Stimulated activated naive CD8-positive, alpha-beta T cell treated with anti-CD3 and anti-CD28 coated beads, Interleukin-15, Interleukin-2, amounts not matched to agents 100 ng/mL and 50 ng/mL, for 24 hours (primary cell): ENCODE results near the gene FN3KRP.

Source experiments
- H3K27ac Mint-ChIP-seq: one replicate; pipeline ENCODE4 v1.8.0; 2021; ENCODE audit warnings: mild to moderate bottlenecking, mixed read lengths
- H3K27me3 Mint-ChIP-seq: one replicate; pipeline ENCODE4 v1.8.0; 2021; ENCODE audit warnings: mixed read lengths
- H3K36me3 Mint-ChIP-seq: one replicate; pipeline ENCODE4 v1.8.0; 2021; ENCODE audit warnings: low read depth, mixed read lengths
- H3K4me1 Mint-ChIP-seq: one replicate; pipeline ENCODE4 v1.8.0; 2021; ENCODE audit warnings: low read depth, mixed read lengths
- H3K4me3 Mint-ChIP-seq: one replicate; pipeline ENCODE4 v1.8.0; 2021; ENCODE audit warnings: mild to moderate bottlenecking, mixed read lengths
- H3K9me3 Mint-ChIP-seq: one replicate; pipeline ENCODE4 v1.8.0; 2021; ENCODE audit warnings: mixed read lengths

Gene FN3KRP

GRCh38 chr17:82697808-82698064 is 18.8 kb upstream of the FN3KRP start:
- Mint-ChIP-seq H3K27me3 (no peaks in the 10 kb centered on the region), H3K27ac (no peak overlapping the region), H3K36me3 (peaks cover 5% of the 10 kb centered on the region), H3K4me1 (peaks cover 6% of the 10 kb centered on the region), H3K9me3 (peaks cover 10% of the 10 kb centered on the region), H3K4me3 (peak overlapping the region; percentile 17)

GRCh38 chr17:82698065-82698973 is 18.2 kb upstream of the FN3KRP start, which contains the start of gene RAB40B:
Gene RAB40B, minus strand, starts transcription at chr17:82698698. Its CDS starts 102 bp downstream, at chr17:82698596.
- H3K9me3 Mint-ChIP-seq = peaks cover 10% of the 10 kb centered on the region
- H3K27me3 Mint-ChIP-seq = no peaks in the 10 kb centered on the region
- H3K27ac Mint-ChIP-seq = no peak within 1 kb of the TSS
- H3K4me1 Mint-ChIP-seq = peaks cover 6% of the 10 kb centered on the region
- H3K4me3 Mint-ChIP-seq = peak within 1 kb of the TSS; percentile 83
- H3K36me3 Mint-ChIP-seq = peaks cover 5% of the 10 kb centered on the region

GRCh38 chr17:82698974-82699442 is 17.5 kb upstream of the FN3KRP start:
- Mint-ChIP-seq H3K4me1 (peaks cover 6% of the 10 kb centered on the region), H3K36me3 (peaks cover 5% of the 10 kb centered on the region), H3K27me3 (no peaks in the 10 kb centered on the region), H3K9me3 (peaks cover 7% of the 10 kb centered on the region), H3K4me3 (peak overlapping the region; percentile 83), H3K27ac (no peak overlapping the region)

GRCh38 chr17:82699551-82699950 is 17.0 kb upstream of the FN3KRP start:
- peaks cover 3% of the 10 kb centered on the region for H3K9me3 Mint-ChIP-seq
- H3K36me3 Mint-ChIP-seq = peaks cover 3% of the 10 kb centered on the region
- peaks cover 6% of the 10 kb centered on the region for H3K4me1 Mint-ChIP-seq
- no peak overlapping the region for H3K27ac Mint-ChIP-seq
- H3K4me3 Mint-ChIP-seq = peak overlapping the region; percentile 83
- H3K27me3 Mint-ChIP-seq = no peaks in the 10 kb centered on the region

GRCh38 chr17:82702231-82702927 is 14.1 kb upstream of the FN3KRP start:
- Mint-ChIP-seq H3K4me3 (no peak overlapping the region), H3K9me3 (no peaks in the 10 kb centered on the region), H3K27me3 (no peaks in the 10 kb centered on the region), H3K36me3 (no peaks in the 10 kb centered on the region), H3K4me1 (peaks cover 6% of the 10 kb centered on the region), H3K27ac (no peak overlapping the region)

- Mint-ChIP-seq H3K36me3 (no peaks in the 10 kb centered on the region), H3K4me3 (no peak overlapping the region), H3K27me3 (no peaks in the 10 kb centered on the region), H3K4me1 (peaks cover 13% of the 10 kb centered on the region), H3K9me3 (no peaks in the 10 kb centered on the region), H3K27ac (no peak overlapping the region)
Measured at GRCh38 chr17:82703036-82703745, 13.3 kb upstream of the FN3KRP start.

GRCh38 chr17:82703935-82704865 is 12.3 kb upstream of the FN3KRP start:
- H3K9me3 Mint-ChIP-seq = no peaks in the 10 kb centered on the region
- H3K36me3 Mint-ChIP-seq = no peaks in the 10 kb centered on the region
- no peak overlapping the region for H3K27ac Mint-ChIP-seq
- H3K4me3 Mint-ChIP-seq = no peak overlapping the region
- peaks cover 12% of the 10 kb centered on the region for H3K4me1 Mint-ChIP-seq
- H3K27me3 Mint-ChIP-seq = no peaks in the 10 kb centered on the region

- Mint-ChIP-seq H3K36me3 (no peaks in the 10 kb centered on the region), H3K4me1 (peaks cover 8% of the 10 kb centered on the region), H3K27ac (no peak overlapping the region), H3K9me3 (no peaks in the 10 kb centered on the region), H3K27me3 (no peaks in the 10 kb centered on the region), H3K4me3 (no peak overlapping the region)
Measured at GRCh38 chr17:82704886-82705285, 11.6 kb upstream of the FN3KRP start.

- Mint-ChIP-seq H3K9me3 (no peaks in the 10 kb centered on the region), H3K36me3 (no peaks in the 10 kb centered on the region), H3K4me1 (peaks cover 8% of the 10 kb centered on the region), H3K27ac (no peak overlapping the region), H3K27me3 (no peaks in the 10 kb centered on the region), H3K4me3 (no peak overlapping the region)
Measured at GRCh38 chr17:82705756-82706155, 10.8 kb upstream of the FN3KRP start.

GRCh38 chr17:82709024-82709675 is 7.4 kb upstream of the FN3KRP start:
- H3K27me3 Mint-ChIP-seq = no peaks in the 10 kb centered on the region
- no peak overlapping the region for H3K4me3 Mint-ChIP-seq
- no peaks in the 10 kb centered on the region for H3K9me3 Mint-ChIP-seq
- no peak overlapping the region for H3K27ac Mint-ChIP-seq
- peaks cover 8% of the 10 kb centered on the region for H3K4me1 Mint-ChIP-seq
- no peaks in the 10 kb centered on the region for H3K36me3 Mint-ChIP-seq

GRCh38 chr17:82709676-82710498 is 6.6 kb upstream of the FN3KRP start:
- no peak overlapping the region for H3K4me3 Mint-ChIP-seq
- no peaks in the 10 kb centered on the region for H3K27me3 Mint-ChIP-seq
- no peak overlapping the region for H3K27ac Mint-ChIP-seq
- H3K9me3 Mint-ChIP-seq = no peaks in the 10 kb centered on the region
- no peaks in the 10 kb centered on the region for H3K36me3 Mint-ChIP-seq
- peaks cover 8% of the 10 kb centered on the region for H3K4me1 Mint-ChIP-seq

GRCh38 chr17:82710499-82711232 is 5.8 kb upstream of the FN3KRP start:
- no peak overlapping the region for H3K4me3 Mint-ChIP-seq
- no peak overlapping the region for H3K27ac Mint-ChIP-seq
- no peaks in the 10 kb centered on the region for H3K9me3 Mint-ChIP-seq
- H3K4me1 Mint-ChIP-seq = peaks cover 9% of the 10 kb centered on the region
- no peaks in the 10 kb centered on the region for H3K27me3 Mint-ChIP-seq
- no peaks in the 10 kb centered on the region for H3K36me3 Mint-ChIP-seq
